OCI-LY1 (cell line): ENCODE measurements around the gene XYLT1.

Source experiments
- CTCF ChIP-seq: fragments of 200-600 bp; sonication (generic), shearing (Covaris generic); IDR thresholded peaks from 2 replicates; pipeline ENCODE4 v1.5.1; 2017; ENCODE audit warnings: mild to moderate bottlenecking, antibody characterized with exemption, low read length, moderate library complexity, mixed read lengths
- EZH2 ChIP-seq: fragments of 200-600 bp; sonication (generic), shearing (Covaris generic); IDR thresholded peaks from 2 replicates; pipeline ENCODE4 v1.8.0; 2017; ENCODE audit warnings: borderline replicate concordance, mixed run types, mild to moderate bottlenecking, antibody characterized with exemption, low read length, moderate library complexity, mixed read lengths

DNA sequence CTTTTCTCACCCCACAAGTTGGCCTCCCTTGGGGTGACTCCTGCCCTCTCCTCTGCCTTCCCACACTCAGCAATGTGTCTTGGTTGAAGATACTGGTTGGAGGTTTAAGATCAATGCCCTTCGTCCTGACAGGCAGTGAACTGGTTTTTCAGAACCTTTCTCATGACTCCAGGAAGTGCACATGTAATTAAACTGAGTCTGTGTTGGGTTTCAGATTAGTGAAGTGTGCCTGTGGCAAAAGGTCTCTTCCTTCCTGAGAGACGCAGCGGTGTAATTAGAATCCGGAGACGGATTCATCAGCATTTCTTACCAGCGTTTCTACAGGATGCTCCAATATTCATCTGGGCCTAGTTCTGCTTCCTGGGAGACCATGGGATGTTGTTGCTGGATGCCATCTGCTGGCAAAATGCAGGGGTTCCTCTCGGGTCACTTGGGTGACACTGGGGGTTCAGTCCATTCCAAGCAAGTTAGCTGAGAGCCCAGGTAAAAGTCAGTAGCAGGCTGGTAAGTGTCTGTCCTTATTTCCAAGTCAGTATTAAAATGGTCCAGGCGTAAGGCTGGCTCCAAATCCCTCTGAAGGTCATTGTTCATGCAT, 233.3 kb downstream of the XYLT1 start:
- TF ChIP-seq CTCF (no peak), EZH2 (no peak)
